GM12878 (cell line): ENCODE measurements around the gene PSMC3.

Experiments
- CHD1 ChIP-seq: IDR thresholded peaks from 2 replicates; pipeline ENCODE4 v1.6.1; 2012; ENCODE audit warnings: low read depth, low read length, improper control_type of control experiment
- ESRRA ChIP-seq: IDR thresholded peaks from 2 replicates; pipeline ENCODE4 v1.6.1; 2012; ENCODE audit warnings: mild to moderate bottlenecking, low read length, improper control_type of control experiment
- POLR2AphosphoS2 ChIP-seq: IDR thresholded peaks from 2 replicates; pipeline ENCODE4 v1.6.1; 2011; ENCODE audit warnings: low read depth, mild to moderate bottlenecking, low read length, improper control_type of control experiment, moderate library complexity
- POLR2AphosphoS5 ChIP-seq: IDR thresholded peaks from 2 replicates; pipeline ENCODE4 v1.6.1; 2011; ENCODE audit warnings: mild to moderate bottlenecking, low read length, inconsistent platforms
- RAD51 ChIP-seq: fragments of 450-650 bp; IDR thresholded peaks from 2 replicates; pipeline ENCODE4 v1.6.1; 2016; ENCODE audit warnings: moderate library complexity, mild to moderate bottlenecking, inconsistent platforms
- RFX5 ChIP-seq: IDR thresholded peaks from 2 replicates; pipeline ENCODE4 v1.6.1; 2011; ENCODE audit warnings: low read depth, low read length, improper control_type of control experiment
- SIN3A ChIP-seq: IDR thresholded peaks from 2 replicates; pipeline ENCODE4 v1.6.1; 2012; ENCODE audit warnings: low read depth, low read length, improper control_type of control experiment
- SP1 ChIP-seq: IDR thresholded peaks from one replicate; pipeline ENCODE4 v1.6.1; 2011; ENCODE audit warnings: low read depth, low read length
- TAF1 ChIP-seq: IDR thresholded peaks from 2 replicates; pipeline ENCODE4 v1.6.1; 2011; ENCODE audit warnings: mild to moderate bottlenecking, low read depth, low read length, borderline replicate concordance
- TF ChIP-seq, protein P1 (sequence below): IDR thresholded peaks from 2 replicates; pipeline ENCODE4 v1.6.1; 2012; ENCODE audit warnings: low read length, inconsistent platforms
- TF ChIP-seq, protein P2 (sequence below): IDR thresholded peaks from 2 replicates; pipeline ENCODE4 v1.6.1; 2012; ENCODE audit warnings: mild to moderate bottlenecking, low read depth, low read length
- TF ChIP-seq, protein P3 (sequence below), 3 experiments: IDR thresholded peaks in 2 of 3; conservative IDR thresholded peaks in 1 of 3; 2 replicates each; pipeline ENCODE4 v1.5.1; 2011; ENCODE audit warnings: low read depth in 3 of 3, low read length in 3 of 3, mild to moderate bottlenecking in 3 of 3, control low read depth in 2 of 3, moderate library complexity in 2 of 3, inconsistent platforms in 1 of 3, mixed read lengths in 1 of 3; ENCODE audit not compliant: control insufficient read depth in 2 of 3, insufficient read depth in 1 of 3; ENCODE audit errors: extremely low read depth in 1 of 3
- TF ChIP-seq, protein P4 (sequence below): IDR thresholded peaks from 2 replicates; pipeline ENCODE4 v1.6.1; 2011; ENCODE audit warnings: low read depth, low read length, improper control_type of control experiment, borderline replicate concordance

DNA sequence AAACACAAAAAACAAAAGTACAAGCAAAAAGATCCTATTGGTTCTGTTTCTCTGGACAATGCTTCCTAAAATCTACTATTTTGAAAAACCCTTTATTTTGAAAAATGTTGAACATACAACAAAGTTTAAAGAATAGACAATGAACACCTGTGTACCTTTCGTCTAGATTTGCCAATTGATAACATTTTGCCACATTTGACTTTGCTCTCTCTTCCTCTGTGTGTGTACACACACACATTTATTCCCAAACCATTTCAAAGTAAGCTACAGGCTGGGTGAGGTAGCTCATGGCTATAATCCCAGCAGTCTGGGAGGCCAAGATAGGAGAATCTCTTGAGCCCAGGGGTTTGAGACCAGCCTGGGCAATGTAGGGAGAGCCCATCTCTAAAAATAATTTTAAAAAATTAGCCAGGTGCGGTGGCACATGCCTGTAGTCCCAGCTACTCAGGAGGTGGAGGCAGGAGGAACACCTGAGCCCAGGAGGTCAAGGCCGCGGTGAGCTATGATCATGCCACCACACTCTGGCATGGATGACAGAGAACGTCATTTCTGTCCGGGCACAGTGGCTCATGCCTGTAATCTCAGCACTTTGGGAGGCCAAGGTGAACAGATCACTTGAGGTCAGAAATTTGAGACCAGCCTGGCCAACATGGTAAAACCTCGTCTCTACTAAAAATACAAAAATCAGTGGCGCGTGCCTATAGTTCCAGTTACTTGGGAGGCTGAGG is 5.3 kb upstream of the PSMC3 start:
- TF ChIP-seq CHD1 (no peak), TAF1 (no peak), RAD51 (no peak), POLR2AphosphoS5 (no peak), SP1 (no peak), RFX5 (no peak), SIN3A (no peak), ESRRA (no peak), POLR2AphosphoS2 (no peak)
- TF ChIP-seq, protein P1, sequence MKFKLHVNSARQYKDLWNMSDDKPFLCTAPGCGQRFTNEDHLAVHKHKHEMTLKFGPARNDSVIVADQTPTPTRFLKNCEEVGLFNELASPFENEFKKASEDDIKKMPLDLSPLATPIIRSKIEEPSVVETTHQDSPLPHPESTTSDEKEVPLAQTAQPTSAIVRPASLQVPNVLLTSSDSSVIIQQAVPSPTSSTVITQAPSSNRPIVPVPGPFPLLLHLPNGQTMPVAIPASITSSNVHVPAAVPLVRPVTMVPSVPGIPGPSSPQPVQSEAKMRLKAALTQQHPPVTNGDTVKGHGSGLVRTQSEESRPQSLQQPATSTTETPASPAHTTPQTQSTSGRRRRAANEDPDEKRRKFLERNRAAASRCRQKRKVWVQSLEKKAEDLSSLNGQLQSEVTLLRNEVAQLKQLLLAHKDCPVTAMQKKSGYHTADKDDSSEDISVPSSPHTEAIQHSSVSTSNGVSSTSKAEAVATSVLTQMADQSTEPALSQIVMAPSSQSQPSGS: no peak
- TF ChIP-seq, protein P2, sequence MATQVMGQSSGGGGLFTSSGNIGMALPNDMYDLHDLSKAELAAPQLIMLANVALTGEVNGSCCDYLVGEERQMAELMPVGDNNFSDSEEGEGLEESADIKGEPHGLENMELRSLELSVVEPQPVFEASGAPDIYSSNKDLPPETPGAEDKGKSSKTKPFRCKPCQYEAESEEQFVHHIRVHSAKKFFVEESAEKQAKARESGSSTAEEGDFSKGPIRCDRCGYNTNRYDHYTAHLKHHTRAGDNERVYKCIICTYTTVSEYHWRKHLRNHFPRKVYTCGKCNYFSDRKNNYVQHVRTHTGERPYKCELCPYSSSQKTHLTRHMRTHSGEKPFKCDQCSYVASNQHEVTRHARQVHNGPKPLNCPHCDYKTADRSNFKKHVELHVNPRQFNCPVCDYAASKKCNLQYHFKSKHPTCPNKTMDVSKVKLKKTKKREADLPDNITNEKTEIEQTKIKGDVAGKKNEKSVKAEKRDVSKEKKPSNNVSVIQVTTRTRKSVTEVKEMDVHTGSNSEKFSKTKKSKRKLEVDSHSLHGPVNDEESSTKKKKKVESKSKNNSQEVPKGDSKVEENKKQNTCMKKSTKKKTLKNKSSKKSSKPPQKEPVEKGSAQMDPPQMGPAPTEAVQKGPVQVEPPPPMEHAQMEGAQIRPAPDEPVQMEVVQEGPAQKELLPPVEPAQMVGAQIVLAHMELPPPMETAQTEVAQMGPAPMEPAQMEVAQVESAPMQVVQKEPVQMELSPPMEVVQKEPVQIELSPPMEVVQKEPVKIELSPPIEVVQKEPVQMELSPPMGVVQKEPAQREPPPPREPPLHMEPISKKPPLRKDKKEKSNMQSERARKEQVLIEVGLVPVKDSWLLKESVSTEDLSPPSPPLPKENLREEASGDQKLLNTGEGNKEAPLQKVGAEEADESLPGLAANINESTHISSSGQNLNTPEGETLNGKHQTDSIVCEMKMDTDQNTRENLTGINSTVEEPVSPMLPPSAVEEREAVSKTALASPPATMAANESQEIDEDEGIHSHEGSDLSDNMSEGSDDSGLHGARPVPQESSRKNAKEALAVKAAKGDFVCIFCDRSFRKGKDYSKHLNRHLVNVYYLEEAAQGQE: no peak
- TF ChIP-seq, protein P3, sequence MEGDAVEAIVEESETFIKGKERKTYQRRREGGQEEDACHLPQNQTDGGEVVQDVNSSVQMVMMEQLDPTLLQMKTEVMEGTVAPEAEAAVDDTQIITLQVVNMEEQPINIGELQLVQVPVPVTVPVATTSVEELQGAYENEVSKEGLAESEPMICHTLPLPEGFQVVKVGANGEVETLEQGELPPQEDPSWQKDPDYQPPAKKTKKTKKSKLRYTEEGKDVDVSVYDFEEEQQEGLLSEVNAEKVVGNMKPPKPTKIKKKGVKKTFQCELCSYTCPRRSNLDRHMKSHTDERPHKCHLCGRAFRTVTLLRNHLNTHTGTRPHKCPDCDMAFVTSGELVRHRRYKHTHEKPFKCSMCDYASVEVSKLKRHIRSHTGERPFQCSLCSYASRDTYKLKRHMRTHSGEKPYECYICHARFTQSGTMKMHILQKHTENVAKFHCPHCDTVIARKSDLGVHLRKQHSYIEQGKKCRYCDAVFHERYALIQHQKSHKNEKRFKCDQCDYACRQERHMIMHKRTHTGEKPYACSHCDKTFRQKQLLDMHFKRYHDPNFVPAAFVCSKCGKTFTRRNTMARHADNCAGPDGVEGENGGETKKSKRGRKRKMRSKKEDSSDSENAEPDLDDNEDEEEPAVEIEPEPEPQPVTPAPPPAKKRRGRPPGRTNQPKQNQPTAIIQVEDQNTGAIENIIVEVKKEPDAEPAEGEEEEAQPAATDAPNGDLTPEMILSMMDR (IDR thresholded peaks at IDR 0.05 in 2 of 3, conservative IDR thresholded peaks at IDR 0.05 in 1 of 3; ENCODE audit: control insufficient read depth in 2 of 3, extremely low read depth in 1 of 3, insufficient read depth in 1 of 3, low read depth in 3 of 3, low read length in 3 of 3): no peak
- TF ChIP-seq, protein P4, sequence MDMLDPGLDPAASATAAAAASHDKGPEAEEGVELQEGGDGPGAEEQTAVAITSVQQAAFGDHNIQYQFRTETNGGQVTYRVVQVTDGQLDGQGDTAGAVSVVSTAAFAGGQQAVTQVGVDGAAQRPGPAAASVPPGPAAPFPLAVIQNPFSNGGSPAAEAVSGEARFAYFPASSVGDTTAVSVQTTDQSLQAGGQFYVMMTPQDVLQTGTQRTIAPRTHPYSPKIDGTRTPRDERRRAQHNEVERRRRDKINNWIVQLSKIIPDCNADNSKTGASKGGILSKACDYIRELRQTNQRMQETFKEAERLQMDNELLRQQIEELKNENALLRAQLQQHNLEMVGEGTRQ: no peak
